Progenitor cell of endocrine pancreas (in vitro differentiated cells): ENCODE results near the gene MYH16. TPM values are rescaled to one million over a fixed set of nuclear protein-coding genes. Genes with fewer than 3 reads are reported as not detected.
"Not testable (repeated sequence)": the region's sequence is repeated elsewhere in the genome, so short reads cannot be mapped to it uniquely, and the experiment has no call there.

Source experiments
- DNase-seq: peaks from one replicate; pipeline ENCODE4 v3.0.0; 2021; ENCODE audit warnings: low spot score; ENCODE audit not compliant: unreplicated experiment
- H3K27ac Mint-ChIP-seq: 2 replicates; pipeline ENCODE4 v1.8.0; 2021; ENCODE audit warnings: mild to moderate bottlenecking, moderate library complexity, mixed read lengths
- H3K27me3 Mint-ChIP-seq: 2 replicates; pipeline ENCODE4 v1.8.0; 2021; ENCODE audit warnings: mixed read lengths
- H3K36me3 Mint-ChIP-seq: 2 replicates; pipeline ENCODE4 v1.8.0; 2022; ENCODE audit warnings: mixed read lengths; ENCODE audit not compliant: insufficient read depth
- H3K4me1 Mint-ChIP-seq: 2 replicates; pipeline ENCODE4 v1.8.0; 2021; ENCODE audit warnings: low read depth, mixed read lengths
- H3K4me3 Mint-ChIP-seq: 2 replicates; pipeline ENCODE4 v1.8.0; 2021; ENCODE audit warnings: low read depth, mild to moderate bottlenecking, moderate library complexity, mixed read lengths
- H3K9me3 Mint-ChIP-seq: 2 replicates; pipeline ENCODE4 v1.8.0; 2021; ENCODE audit warnings: low read depth, mixed read lengths
- total RNA-seq: library from RNA; stranded (reverse); gene quantifications from 2 replicates; pipeline ENCODE4 v1.2.1, GENCODE V29; 2021
- TF ChIP-seq, protein P1 (sequence below): fragments of 200-600 bp; sonication (generic); IDR thresholded peaks from one replicate; pipeline ENCODE4 v1.5.0; 2021; ENCODE audit warnings: antibody characterized with exemption, mild to moderate bottlenecking; ENCODE audit not compliant: unreplicated experiment

Gene MYH16
- total RNA-seq, 1 donor from 2014 or later = not detected

DNA sequence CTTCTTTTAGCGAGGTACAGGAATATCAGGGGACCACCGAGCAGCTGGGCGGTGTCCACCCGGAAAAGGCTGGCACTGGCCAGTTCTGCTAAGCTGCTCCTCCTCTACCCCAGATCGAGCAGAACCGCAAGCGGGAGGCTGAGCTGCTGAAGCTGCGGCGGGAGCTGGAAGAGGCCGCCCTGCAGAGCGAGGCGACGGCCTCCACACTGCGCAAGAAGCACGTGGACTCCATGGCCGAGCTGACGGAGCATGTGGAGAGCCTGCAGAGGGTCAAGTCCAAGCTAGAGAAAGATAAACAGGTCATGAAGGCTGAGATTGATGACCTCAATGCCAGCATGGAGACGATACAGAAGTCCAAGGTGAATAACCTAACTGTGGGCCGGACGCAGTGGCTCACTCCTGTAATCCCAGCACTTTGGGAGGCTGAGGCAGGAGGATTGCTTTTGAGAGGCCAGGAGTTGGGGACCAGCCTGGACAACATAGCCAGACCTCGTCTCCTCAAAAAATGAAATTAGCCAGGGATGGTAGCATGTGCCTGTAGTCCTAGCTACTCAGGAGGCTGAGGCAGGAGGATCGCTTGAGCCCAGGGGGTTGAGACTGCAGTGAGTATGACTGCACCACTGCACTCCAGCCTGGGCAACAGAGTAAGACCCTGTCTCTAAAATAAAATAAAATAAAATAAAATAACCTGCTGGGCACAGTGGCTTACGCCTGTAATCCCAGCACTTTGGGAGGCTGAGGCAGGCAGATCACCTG lies 15.3 kb downstream of the MYH16 start:
- H3K36me3 Mint-ChIP-seq = no peaks in the 10 kb centered on the region
- H3K27ac Mint-ChIP-seq = no peak overlapping the region
- H3K27me3 Mint-ChIP-seq = peaks cover 6% of the 10 kb centered on the region
- H3K9me3 Mint-ChIP-seq = no peaks in the 10 kb centered on the region
- TF ChIP-seq, protein P1, sequence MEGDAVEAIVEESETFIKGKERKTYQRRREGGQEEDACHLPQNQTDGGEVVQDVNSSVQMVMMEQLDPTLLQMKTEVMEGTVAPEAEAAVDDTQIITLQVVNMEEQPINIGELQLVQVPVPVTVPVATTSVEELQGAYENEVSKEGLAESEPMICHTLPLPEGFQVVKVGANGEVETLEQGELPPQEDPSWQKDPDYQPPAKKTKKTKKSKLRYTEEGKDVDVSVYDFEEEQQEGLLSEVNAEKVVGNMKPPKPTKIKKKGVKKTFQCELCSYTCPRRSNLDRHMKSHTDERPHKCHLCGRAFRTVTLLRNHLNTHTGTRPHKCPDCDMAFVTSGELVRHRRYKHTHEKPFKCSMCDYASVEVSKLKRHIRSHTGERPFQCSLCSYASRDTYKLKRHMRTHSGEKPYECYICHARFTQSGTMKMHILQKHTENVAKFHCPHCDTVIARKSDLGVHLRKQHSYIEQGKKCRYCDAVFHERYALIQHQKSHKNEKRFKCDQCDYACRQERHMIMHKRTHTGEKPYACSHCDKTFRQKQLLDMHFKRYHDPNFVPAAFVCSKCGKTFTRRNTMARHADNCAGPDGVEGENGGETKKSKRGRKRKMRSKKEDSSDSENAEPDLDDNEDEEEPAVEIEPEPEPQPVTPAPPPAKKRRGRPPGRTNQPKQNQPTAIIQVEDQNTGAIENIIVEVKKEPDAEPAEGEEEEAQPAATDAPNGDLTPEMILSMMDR = no peak
- no peak overlapping the region for H3K4me3 Mint-ChIP-seq
- no peak for DNase-seq
- H3K4me1 Mint-ChIP-seq = peaks cover 12% of the 10 kb centered on the region

GRCh38 chr7:99289185-99289584 lies 16.5 kb downstream of the MYH16 start:
- Mint-ChIP-seq H3K27ac (peak overlapping the region; percentile 76), H3K4me1 (peaks cover 12% of the 10 kb centered on the region), H3K4me3 (no peak overlapping the region), H3K9me3 (no peaks in the 10 kb centered on the region), H3K27me3 (peaks cover 6% of the 10 kb centered on the region), H3K36me3 (no peaks in the 10 kb centered on the region)
- TF ChIP-seq, protein P1 = no peak
- no peak for DNase-seq

DNA sequence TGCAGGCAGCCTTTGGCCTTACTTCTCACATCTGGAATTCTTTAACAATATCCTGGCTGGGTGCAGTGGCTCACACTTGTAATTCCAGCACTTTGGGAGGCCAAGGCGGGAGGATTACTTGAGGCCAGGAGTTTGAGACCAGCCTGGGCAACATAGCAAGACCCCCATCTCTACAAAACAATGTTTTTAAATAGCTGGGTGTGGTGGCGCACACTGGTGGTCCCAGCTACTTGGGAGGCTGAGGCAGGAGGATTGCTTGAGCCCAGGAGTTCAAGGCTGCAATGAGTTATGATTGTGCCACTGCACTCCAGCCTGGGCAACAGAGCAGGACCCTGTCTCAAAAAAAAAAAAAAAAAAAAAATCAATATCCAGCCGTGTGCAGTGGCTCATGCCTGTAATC lies 17.5 kb downstream of the MYH16 start:
- not testable (repeated sequence) for H3K27me3 Mint-ChIP-seq, DNase-seq, H3K4me3 Mint-ChIP-seq, H3K9me3 Mint-ChIP-seq, H3K36me3 Mint-ChIP-seq
- Mint-ChIP-seq H3K27ac (peak overlapping the region; percentile 85), H3K4me1 (peaks cover 12% of the 10 kb centered on the region)

GRCh38 chr7:99290980-99291607 lies 18.5 kb downstream of the MYH16 start:
- H3K36me3 Mint-ChIP-seq = no peaks in the 10 kb centered on the region
- no peak overlapping the region for H3K27ac Mint-ChIP-seq
- DNase-seq = no peak
- TF ChIP-seq, protein P1 = no peak
- peaks cover 12% of the 10 kb centered on the region for H3K4me1 Mint-ChIP-seq
- H3K4me3 Mint-ChIP-seq = no peak overlapping the region
- H3K27me3 Mint-ChIP-seq = no peaks in the 10 kb centered on the region
- H3K9me3 Mint-ChIP-seq = no peaks in the 10 kb centered on the region

DNA sequence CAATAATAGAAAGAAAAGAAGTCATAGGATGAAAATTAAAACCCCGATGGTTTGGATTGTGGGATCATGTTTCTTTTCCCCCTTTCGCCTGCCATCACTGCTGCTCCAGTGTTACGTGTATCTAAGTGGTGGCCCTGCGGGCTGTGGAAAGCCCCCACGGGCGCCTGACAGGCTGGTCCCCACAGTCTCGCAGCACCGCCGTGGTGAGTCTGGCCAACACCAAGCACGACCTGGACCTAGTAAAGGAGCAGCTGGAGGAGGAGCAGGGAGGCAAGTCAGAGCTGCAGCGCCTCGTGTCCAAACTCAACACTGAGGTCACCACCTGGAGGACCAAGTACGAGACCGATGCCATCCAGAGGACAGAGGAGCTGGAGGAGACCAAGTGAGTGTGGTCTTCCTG lies 19.5 kb downstream of the MYH16 start:
- H3K36me3 Mint-ChIP-seq = no peaks in the 10 kb centered on the region
- no peak for DNase-seq
- no peaks in the 10 kb centered on the region for H3K9me3 Mint-ChIP-seq
- H3K27me3 Mint-ChIP-seq = no peaks in the 10 kb centered on the region
- no peak overlapping the region for H3K27ac Mint-ChIP-seq
- TF ChIP-seq, protein P1 = no peak
- H3K4me1 Mint-ChIP-seq = peaks cover 12% of the 10 kb centered on the region
- H3K4me3 Mint-ChIP-seq = no peak overlapping the region

- Mint-ChIP-seq H3K4me3 (no peak overlapping the region), H3K27me3 (no peaks in the 10 kb centered on the region), H3K36me3 (no peaks in the 10 kb centered on the region), H3K4me1 (peaks cover 12% of the 10 kb centered on the region), H3K9me3 (no peaks in the 10 kb centered on the region), H3K27ac (no peak overlapping the region)
- DNase-seq = no peak
- TF ChIP-seq, protein P1 = no peak
Measured at GRCh38 chr7:99293167-99293566, 20.5 kb downstream of the MYH16 start.
